Renal cortical epithelial cell (primary cell): ENCODE results near the gene PAPOLA. TPM values are rescaled to one million over a fixed set of nuclear protein-coding genes. Genes with fewer than 3 reads are reported as not detected.
"Not testable (repeated sequence)": the region's sequence is repeated elsewhere in the genome, so short reads cannot be mapped to it uniquely, and the experiment has no call there.

Experiments
- DNase-seq: peaks from one replicate; pipeline ENCODE4 v3.0.0-alpha.2; 2011; ENCODE audit warnings: low read depth
- total RNA-seq: library from RNA; depleted of rRNA; stranded (reverse); fragments of >200 nt; gene quantifications from 2 replicates; pipeline ENCODE4 v1.2.3, GENCODE V29; 2014

Gene PAPOLA
- total RNA-seq, 1 donor from 2014 or later = 184 TPM

DNA sequence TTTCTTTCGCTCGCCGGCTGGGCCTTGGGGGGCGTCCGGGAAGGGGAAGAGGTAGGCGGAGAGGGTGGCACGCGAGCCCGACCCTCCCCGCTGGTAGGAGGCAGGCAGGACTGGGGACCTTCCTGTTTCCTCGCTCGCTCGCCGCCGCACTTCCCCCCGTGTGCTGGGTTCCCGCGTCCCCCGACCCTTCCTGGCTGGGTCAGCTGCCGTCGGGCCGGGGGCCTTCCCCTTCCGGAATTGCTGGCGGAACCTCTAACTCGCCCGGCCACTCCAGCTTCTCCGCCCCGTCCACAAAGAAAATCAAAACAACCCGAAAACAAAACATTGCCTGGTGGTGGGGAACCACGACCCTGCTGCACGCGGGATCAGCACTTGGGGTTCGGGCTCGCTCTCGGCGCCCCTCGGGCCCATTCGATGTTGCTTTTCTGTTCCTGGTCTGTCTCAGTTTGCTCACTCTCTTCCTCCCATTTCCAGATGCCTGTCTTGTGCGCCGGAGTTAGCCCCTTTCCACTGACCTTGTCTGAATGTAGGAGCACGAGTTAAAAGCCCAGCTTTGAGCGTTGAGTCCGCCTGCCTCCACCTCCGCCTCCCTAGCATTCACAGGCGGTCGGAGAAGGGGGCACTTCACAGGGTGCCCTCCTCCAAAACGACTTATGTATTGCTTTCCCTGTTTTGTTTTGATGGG lies 581 bp downstream of the PAPOLA start:
- DNase-seq = peak; percentile 13

DNA sequence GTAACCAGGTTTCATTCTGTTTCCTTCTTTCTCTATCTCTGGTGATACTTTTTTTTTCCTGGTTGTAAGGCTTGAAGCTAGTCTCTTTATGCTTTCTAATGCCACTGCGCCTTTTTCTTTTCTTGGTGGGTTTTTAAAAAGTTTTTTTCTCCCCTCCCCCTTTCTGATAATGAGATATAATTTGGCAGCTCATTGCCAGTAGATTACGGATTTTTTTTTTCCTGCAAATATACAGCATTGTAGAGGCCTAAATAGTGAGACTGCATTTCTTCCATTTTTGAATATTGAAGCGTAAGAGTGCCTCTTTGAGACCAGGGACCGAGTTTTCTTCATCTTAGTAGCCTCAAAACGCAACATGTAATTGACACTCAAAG lies 1.1 kb downstream of the PAPOLA start:
- DNase-seq = no peak

DNA sequence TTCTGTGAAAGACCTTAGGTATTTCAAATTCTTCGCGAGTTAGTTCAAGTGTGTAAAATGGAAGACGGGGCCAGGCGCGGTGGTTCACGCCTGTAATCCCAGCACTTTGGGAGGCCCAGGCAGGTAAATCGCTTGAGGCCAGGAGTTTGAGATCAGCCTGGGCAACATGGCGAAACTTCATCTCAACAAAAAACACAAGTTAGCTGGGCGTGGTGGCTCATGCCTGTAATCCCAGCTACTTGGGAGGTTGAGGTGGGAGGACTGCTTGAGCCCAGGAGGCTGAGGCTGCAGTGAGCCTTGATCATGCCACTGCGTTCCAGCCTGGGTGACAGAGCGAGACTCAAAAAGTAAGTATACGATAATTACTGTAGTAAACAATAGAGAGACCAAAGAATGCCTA lies 2.2 kb downstream of the PAPOLA start:
- DNase-seq = not testable (repeated sequence)

DNA sequence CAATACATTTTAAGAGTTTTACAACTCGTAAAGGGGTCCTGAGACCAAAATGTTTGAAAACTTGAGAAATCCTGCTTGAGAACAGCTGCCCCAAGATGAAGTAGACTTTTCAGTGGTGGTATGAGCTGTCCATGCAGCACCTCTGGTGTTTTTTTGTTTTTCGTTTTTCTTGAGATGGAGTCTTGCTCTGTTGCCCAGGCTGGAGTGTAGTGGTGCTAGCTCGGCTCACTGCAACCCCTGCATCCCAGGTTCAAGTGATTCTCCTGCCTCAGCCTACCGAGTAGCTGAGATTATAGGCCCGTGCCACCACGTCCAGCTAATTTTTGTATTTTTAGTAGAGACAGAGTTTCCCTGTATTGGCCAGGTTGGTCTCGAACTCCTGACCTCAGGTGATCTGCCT lies 5.5 kb downstream of the PAPOLA start:
- no peak for DNase-seq

DNA sequence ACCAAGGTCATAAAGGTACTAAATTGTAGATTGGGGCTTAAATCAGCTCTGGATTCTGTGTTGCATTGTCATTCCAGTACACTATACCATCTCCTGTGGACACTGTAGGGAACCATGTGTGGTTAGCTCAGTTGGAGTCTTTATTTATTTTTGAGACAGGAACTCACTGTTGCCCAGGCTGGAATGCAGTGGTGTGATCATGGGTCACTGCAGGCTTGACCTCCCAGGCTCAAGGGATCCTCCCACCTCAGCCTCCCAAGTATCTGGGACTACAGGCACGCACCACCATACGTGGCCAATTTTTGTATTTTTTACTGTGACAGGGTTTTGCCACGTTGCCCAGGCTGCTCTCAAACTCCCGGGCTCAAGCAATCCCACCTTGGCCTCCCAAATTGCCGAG lies 6.7 kb downstream of the PAPOLA start:
- peak; percentile 43 for DNase-seq

DNA sequence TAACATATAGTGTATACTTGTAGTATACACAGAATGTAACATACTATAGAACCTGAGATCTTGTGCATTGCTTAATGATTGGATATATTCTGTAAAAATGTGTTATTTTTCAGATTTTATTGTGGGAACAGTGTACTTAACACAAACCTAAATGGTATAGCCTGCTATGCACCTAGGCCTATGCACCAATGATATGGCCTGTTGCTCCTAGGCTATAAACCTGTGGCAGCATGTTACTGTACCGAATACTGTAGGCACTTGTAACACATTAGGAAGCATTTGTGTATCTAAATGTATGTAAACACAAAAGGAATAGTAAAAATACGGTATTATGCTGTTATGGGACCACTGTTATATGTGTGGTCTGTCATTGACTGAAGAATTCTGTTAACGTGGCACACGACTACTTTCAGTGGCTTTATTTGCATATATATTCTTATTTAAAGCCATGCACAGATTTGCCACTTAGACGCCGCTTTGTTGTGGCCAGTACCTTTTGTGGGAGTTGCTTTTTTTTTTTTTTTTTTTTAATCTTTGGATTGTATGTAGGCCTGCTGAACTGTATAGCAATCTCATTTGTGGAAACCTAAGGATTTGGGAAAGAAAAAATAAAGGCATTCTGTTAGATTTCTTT lies 7.4 kb downstream of the PAPOLA start:
- no peak for DNase-seq

DNA sequence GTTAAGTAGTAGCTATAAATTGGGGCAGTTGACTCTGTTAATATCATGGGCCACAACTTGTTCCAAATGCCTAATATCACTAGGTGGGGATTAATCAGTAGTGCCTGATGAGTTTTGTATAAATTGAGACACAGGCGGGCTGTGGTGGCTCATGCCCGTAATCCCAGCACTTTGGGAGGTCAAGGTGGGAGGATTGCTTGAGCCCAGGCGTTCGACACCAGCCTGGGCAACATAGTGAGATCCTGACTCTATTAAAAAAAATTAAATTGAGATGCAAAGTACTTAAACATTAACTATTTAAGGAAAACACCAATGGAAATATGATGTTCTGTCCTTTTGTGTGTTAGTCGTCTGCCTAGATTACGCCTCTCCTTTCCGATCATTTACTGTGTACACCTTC lies 9.0 kb downstream of the PAPOLA start:
- no peak for DNase-seq

DNA sequence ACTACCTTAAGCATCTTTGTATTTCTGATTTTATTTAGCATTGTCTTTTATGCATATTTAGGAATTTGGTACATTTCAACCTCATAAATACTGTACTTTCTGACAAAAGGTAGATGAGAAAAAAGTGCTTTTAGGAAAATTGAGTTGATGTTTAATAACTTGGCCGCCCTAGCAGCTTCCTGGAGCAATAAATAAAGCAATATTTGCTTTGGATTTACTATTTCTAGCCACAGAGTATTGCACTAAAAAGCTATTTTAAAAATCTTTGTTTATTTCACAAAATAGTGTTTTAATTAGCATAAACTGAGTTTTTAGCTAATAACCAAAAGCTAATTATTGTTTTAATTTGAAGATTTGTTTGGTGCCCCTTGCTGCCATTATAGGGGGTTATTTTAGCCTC lies 9.5 kb downstream of the PAPOLA start:
- no peak for DNase-seq

DNA sequence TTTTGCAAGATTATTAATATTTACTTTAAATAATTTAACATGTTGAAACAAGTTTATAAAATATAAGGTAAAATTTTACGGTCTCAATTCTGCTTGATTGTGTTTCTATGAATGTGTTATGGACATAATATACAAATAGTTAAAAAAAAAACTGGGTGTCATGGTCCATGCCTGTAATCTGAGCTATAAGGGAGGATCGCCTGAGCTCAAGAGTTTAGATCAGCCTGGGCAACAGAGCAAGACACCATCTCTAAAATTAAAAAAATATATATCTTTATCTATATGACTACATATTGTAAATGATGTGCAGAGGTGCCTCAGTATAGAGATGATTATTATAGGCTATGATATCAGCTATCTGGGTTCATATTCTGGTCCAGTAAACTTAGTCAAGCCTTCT lies 9.9 kb downstream of the PAPOLA start:
- no peak for DNase-seq

DNA sequence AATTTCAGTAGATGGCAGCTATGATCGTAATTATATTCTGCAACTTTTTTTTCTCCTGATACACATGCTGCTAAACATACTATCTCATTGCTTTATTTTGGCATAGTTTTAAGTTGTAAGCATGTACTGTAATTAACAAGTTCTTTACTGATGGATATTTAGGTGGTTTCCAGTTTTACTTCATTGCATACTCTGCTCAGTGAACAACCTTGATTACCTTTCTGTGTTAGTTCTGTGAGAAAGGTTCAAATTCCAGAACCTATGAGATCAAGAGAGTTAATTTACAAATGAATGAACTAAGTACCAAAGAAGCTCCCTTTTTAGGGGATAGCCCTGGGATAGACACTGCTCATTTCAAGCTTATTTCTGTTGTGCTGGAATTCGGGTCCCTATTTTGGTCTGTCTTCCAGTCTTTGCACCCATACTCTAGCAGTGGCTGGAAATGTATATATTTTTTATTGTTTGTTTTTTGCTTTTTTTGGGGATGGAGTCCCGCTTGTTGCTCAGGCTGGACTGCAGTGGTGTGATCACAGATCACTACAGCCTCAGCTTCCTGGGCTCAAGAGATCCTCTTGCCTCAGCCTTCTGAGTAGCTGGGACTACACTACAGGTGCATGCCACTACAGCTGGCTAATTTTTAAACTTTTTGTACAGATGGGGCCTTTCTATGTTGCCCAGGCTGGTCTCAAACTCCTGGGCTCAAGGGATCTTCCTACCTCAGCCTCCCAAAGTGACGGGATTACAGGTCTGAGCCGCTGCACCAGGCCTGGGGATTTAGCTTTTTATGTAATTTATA lies 10.6 kb downstream of the PAPOLA start:
- peak; percentile 49 for DNase-seq

DNA sequence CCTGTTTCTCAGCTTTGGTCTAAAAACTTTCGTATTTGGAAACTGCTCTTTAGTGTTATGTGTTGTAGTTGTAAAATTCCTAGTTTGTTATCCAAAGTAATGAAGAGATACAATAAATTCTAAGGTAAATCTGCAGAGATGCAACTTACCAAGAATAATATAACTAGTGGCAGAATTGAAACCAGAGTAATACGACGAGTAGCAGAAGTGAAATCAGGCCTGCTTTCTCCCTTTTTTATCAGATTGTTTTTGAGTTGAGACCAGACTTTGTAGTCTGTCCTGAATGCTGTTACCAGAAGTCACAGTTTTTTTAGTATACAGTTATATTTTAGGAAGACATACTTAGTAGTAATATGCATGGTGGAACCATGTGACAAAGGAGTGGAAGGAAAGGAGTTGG lies 12.5 kb downstream of the PAPOLA start:
- no peak for DNase-seq

DNA sequence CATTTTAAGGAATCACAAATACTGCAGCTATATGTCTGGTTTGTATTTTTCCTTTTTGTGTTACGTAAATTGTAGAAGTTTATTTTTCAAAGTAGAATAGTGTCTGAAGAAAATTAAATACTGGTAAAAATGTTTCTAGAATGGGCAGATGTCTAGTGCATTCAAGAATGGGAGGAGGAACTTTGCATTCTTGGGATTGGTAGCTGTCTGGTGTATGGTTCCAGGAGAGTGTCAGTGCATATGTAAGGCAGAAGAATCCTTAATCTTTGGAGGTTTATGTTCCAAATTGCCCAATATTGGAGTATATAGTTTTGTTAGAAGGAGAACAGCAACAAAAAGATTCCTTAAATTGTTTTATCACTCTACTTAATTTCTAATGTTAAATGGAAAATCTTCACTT lies 13.5 kb downstream of the PAPOLA start:
- no peak for DNase-seq

DNA sequence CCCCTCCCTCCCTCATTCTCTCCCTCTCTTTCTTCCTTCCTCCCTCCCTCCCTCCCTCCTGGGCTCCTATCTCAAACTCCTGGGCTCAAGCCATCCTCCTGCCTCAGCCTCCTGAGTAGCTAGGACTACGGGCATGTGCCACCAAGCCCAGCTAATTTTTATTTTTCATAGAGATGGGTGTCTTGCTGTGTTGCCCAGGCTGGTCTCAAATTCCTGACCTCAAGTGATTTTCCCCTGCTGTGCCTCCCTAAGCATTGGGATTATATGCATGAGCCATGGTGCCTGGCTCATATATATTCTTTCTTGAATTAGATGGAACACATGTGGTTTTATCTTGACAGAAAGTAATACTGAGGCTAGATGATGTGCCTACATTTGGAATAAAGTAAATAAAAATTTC lies 14.2 kb downstream of the PAPOLA start:
- DNase-seq = no peak

DNA sequence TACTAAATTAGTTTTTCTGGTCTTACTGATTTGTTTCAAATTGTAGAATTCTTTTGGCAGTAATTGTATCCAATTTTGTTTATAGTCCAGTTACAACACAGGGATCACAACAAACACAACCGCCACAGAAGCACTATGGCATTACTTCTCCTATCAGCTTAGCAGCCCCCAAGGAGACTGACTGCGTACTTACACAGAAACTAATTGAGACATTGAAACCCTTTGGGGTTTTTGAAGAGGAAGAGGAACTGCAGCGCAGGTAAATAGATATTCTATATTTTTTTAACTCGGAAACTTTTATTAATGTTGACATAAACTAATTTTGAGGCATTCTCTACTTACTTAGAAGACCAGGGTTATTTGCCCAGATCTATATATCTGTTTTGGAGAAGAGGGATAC lies 17.8 kb downstream of the PAPOLA start:
- DNase-seq = no peak

DNA sequence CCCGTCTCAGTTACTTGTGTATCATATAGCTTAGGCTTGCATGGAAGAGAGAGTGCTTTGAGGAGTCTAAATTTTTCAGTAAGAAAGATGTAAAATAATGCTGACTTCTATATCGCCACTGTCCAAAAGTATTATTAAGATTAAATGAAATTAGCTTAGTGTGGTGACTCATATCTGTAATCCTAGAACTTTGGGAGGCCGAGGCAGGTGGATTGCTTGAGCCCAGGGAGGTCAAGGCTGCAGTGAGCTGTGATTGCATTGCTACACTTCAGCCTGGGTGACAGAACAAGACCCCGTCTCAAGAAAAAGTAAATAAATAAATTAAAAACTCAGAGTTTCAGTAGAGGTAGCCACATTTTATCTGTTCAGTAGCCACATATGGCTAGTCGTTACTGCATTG lies 23.3 kb downstream of the PAPOLA start:
- no peak for DNase-seq

DNA sequence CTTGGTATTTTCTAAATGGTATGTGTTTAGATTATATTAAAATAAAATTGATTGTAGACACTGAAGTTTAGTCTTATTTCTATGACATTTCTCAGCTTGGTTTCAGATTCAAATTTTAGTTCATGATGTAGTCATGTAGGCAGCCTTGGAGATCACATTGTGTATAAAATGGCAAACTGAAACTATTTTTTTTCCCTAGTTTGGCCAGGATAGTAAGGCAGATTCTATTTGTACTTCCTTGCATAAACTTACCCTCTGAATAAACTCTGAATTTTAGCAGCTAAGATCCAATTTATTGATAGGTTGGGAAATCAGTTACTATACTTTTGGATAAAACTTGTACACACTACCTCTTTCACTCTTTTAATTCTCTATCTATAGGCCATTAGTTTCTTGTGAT lies 30.4 kb downstream of the PAPOLA start:
- no peak for DNase-seq

DNA sequence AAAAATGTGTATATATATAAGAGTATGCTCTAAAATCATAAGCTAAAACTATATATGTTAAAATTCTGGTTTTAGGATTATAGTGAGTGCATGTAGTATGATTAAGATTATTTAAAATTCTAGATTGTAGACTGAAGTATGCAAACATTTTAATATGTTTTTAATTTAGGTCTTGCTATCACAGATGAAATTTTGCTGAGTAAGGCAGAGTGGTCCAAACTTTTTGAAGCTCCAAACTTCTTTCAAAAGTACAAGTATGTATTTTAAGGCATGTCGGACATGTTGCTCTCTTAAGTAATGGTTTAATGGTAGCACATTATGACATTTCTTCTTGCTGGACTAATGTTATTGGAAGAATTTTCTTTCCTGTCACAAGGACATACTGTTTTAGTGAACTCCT lies 34.6 kb downstream of the PAPOLA start:
- no peak for DNase-seq

DNA sequence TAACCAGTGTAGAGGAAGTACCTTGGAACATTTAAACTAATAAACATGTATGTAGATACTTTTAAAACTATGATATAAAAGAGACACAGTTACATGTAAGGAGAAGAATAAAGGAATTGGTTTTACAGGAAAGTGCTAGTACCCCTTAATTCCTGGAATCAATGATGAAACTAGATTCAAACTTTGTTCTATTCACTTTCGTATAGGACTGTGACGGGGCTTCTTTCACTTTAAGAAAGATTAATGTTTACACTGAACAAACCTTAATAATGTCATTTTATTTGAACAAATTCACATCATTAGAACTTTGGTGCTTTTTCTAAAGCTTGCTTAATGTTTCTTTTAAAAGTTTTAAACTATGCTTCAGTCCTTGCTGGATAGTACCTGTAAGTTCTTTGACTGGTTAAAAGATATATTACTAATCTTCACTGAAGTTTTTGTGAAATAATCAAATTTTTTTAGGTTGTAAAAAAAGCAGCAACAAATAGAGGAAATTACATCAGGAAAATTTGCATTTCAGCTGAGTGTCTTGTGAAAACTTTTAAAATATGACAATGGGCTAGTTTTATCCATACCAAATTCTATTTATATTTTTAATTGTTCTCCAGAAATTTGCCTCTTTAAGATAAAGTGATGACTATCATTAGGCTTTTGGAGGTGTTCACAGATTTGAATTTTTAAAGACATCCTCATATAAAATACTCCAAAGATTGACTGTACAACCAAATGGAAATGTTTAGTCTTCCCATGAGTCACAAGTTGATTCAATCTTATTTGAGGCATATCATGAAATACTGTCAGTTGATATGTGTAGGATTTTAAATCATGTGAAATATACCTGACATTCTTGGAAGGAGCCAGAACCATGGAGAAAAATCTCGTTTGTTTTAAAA lies 36.2 kb downstream of the PAPOLA start:
- DNase-seq = no peak

DNA sequence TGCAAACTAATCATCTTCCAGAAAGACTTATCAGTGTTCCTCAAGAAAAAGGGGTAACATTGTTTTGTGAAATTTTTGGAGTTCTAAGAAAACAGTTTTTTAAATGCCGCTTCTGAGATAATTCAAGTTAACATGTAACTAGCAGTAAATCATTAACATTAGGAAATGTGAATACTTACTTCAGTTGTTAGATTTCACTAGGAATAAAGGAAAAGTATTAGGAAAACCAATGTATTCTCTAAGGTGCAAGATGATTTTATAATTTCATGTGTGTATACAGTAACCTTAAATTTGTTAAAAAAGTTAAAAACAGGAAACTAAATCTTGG lies 36.8 kb downstream of the PAPOLA start:
- DNase-seq = peak; percentile 80

DNA sequence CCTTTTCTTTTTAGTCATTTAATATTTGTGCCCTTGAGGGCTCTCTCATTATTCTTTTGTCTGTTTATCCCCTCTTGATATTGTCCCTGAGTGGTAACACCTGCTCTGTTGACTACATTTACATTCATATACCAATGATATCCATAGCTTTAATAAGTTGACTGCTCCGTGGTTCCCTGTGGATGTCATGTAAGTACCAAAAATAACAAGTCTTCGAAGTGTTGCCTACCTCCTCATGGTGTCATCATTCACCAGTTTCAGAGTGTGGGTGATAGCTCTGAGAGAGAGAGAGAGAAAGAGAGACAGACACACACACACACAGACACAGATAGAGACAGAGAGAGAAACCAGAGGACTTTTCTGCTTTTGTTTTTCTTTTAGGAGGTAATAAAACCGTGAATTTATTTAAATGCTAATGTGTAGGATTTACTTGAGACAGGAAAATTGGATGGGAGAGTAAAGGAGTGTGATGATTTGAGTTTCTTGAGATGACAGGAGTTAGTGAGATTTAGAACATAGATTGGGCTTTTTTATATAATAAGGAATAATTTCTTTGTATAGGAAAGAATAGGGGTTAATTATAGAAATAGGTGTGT lies 52.2 kb downstream of the PAPOLA start:
- no peak for DNase-seq

DNA sequence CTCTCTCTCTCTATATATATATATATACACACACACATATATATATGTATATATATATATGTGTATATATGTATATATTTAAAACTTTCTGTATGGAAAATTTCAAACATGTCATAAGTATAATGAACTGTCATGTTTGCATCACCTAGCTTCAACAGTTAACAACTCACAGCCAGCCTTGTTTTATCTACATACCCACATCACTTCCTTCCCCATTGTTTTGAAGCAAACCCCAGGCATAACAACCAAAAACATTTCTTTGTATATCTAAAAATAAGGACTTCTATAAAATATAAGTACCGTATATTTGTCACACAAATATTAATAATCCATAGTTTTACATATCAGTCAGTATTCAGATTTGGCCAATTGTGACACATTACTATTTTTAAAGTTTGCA lies 57.4 kb downstream of the PAPOLA start:
- no peak for DNase-seq

DNA sequence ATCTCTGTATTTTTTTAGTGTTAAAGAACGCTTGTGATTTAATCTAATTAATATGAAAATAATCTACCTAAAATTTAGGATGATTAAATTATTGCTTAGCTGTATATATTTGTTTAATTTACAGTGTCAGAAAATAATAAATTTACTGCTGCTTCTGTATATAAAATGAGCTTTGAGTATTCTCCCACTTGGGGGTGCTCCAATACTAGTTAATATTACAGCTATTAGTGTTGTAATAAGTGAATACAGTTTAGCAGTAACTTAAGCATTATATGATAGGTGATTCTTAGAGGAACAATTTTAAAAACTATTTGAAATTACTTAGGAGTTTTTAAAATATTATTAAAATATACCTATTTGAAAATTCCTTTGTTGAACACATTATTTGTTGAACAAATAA lies 62.2 kb downstream of the PAPOLA start:
- DNase-seq = peak; percentile 11
